Naive B cell (primary cell): Measurements from ENCODE around the gene GGT6. TPM values are rescaled to one million over a fixed set of nuclear protein-coding genes. Genes with fewer than 3 reads are reported as not detected.
"Not testable (repeated sequence)": the region's sequence is repeated elsewhere in the genome, so short reads cannot be mapped to it uniquely, and the experiment has no call there.

Experiments
- ATAC-seq, 2 donors: fragments of 150-1000 bp; cut with Tn5 transposase; 2 replicates each; pipeline ENCODE4 v1.10.0; 2021; ENCODE audit warnings: low read depth in 2 of 2, mild to moderate bottlenecking in 2 of 2, moderate library complexity in 2 of 2
- DNase-seq: peaks from one replicate; pipeline ENCODE4 v3.0.0; 2022
- H3K27ac Mint-ChIP-seq, 6 donors: one replicate each; pipeline ENCODE4 v1.8.0; 2020 to 2022; ENCODE audit warnings: mild to moderate bottlenecking in 6 of 6, mixed read lengths in 6 of 6, moderate library complexity in 5 of 6, inconsistent platforms in 2 of 6
- H3K27me3 Mint-ChIP-seq, 3 donors: one replicate each; pipeline ENCODE4 v1.8.0; 2021 to 2022; ENCODE audit warnings: mixed read lengths in 3 of 3, mild to moderate bottlenecking in 1 of 3
- H3K36me3 Mint-ChIP-seq, 2 donors: one replicate each; pipeline ENCODE4 v1.8.0; 2020 to 2022; ENCODE audit warnings: mixed read lengths in 2 of 2, inconsistent platforms in 1 of 2, mild to moderate bottlenecking in 1 of 2
- H3K4me1 Mint-ChIP-seq, 3 donors: one replicate each; pipeline ENCODE4 v1.8.0; 2020 to 2022; ENCODE audit warnings: mixed read lengths in 3 of 3, inconsistent platforms in 1 of 3, mild to moderate bottlenecking in 1 of 3, moderate library complexity in 1 of 3
- H3K4me3 Mint-ChIP-seq, 8 donors: one replicate each; pipeline ENCODE4 v1.8.0; 2020 to 2022; ENCODE audit warnings: mild to moderate bottlenecking in 8 of 8, mixed read lengths in 8 of 8, moderate library complexity in 8 of 8, inconsistent platforms in 2 of 8
- H3K9me3 Mint-ChIP-seq, 7 donors: one replicate each; pipeline ENCODE4 v1.8.0; 2020 to 2022; ENCODE audit warnings: mixed read lengths in 7 of 7, mild to moderate bottlenecking in 5 of 7, inconsistent platforms in 2 of 7, moderate library complexity in 1 of 7
- polyA plus RNA-seq, 6 donors: library from polyadenylated mRNA; unstranded; fragments of 300-500 nt; fragmentation: Illumina TruSeq; gene quantifications; one replicate each; pipeline ENCODE4 v1.2.3, GENCODE V29; 2021; ENCODE audit warnings: low read depth in 6 of 6

The GGT6 gene
- polyA plus RNA-seq, 6 donors from 2014 or later: not detected

DNA sequence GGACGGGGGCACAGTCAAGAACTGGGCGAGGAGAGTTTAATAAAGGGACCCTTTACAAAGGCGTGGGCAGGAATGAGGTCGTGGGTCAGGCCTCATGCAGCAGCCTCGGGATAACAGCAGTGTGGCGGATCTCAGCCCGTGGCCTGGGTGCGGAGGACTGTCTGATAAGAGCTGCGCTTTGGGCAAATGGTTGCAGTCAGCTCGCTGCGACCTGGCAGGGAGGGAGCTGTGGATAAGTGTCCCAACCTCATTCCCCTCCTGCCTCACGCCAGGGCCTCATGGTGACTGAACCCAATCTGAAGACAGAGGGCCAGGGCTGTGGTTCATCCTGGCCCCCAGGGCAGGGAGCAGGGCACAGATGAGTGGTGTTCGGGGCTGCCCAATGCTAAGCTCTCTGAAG lies 37.6 kb upstream of the GGT6 start:
- no peaks in the 10 kb centered on the region for H3K9me3 Mint-ChIP-seq

GRCh38 chr17:4596636-4597380 lies 36.4 kb upstream of the GGT6 start:
- Mint-ChIP-seq H3K4me3 (no peak overlapping the region), H3K9me3 (no peaks in the 10 kb centered on the region), H3K27me3 (peaks cover 5 to 54% (median 48%) of the 10 kb centered on the region in 3 donors), H3K36me3 (no peaks in the 10 kb centered on the region), H3K4me1 (peaks cover 4 to 6% (median 6%) of the 10 kb centered on the region in 3 donors), H3K27ac (no peak overlapping the region)
- no peak for DNase-seq
- ATAC-seq: no peak

More for the DNA sequence above, 37.6 kb upstream of the GGT6 start:
- Mint-ChIP-seq H3K27me3 (peaks cover under 1 to 45% (median 39%) of the 10 kb centered on the region in 3 donors), H3K27ac (no peak overlapping the region), H3K4me1 (peaks cover 4 to 6% (median 6%) of the 10 kb centered on the region in 3 donors), H3K4me3 (no peak overlapping the region), H3K36me3 (no peaks in the 10 kb centered on the region)
- no peak for ATAC-seq
- DNase-seq: no peak

DNA sequence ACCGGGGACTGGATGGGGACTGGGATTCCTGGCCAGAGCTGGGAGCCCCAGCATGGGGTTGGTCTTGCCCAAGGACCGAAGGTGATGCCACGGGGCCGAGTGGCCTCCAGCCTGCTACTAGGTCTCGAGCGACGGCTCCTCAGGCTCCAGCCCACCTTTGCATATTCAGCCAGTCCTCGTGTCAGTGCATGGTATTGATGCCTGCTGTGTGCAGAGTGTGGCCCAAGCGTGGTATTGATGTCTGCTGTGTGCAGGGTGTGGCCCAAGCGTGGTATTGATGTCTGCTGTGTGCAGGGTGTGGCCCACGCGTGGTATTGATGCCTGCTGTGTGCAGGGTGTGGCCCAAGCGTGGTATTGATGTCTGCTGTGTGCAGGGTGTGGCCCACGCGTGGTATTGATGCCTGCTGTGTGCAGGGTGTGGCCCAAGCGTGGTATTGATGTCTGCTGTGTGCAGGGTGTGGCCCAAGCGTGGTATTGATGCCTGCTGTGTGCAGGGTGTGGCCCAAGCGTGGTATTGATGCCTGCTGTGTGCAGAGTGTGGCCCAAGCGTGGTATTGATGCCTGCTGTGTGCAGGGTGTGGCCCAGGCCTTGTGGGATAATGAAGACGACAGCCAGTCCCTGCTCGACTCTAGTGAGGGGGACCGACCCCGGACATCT lies 35.4 kb upstream of the GGT6 start:
- DNase-seq, H3K9me3 Mint-ChIP-seq: not testable (repeated sequence)
- H3K27me3 Mint-ChIP-seq: peaks cover 5 to 58% (median 50%) of the 10 kb centered on the region in 3 donors

GRCh38 chr17:4594931-4595684 lies 34.7 kb upstream of the GGT6 start:
- Mint-ChIP-seq H3K27me3 (peaks cover 5 to 62% (median 56%) of the 10 kb centered on the region in 3 donors), H3K27ac (no peak overlapping the region), H3K9me3 (no peaks in the 10 kb centered on the region), H3K4me3 (peak overlapping the region in 1 of 8 donors; percentile 55), H3K4me1 (peaks cover 4 to 6% (median 6%) of the 10 kb centered on the region in 3 donors), H3K36me3 (no peaks in the 10 kb centered on the region)
- ATAC-seq: peak; percentile 59 to 67
- no peak for DNase-seq

More for the DNA sequence above, 35.4 kb upstream of the GGT6 start:
- H3K27ac Mint-ChIP-seq, H3K36me3 Mint-ChIP-seq, ATAC-seq, H3K4me3 Mint-ChIP-seq, H3K4me1 Mint-ChIP-seq: not testable (repeated sequence)

DNA sequence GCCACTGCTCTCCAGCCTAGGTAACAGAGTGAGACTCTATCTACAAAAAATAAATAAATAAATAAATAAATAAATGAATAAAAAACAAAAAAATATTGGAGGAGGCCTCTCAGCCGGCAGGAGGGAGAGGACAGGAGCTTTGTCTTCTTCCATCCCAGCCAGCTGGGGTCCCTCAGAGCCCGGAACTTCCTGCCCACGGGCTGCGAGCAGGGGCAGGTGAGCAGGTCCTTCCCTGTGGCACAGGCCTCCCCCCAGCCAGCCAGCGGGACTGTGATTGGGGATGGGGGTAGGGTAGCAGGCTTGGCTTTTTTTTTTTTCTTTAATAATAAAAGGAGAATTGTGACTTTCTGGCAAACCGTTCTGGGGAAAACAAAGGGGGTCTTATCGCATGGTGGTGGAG lies 34.0 kb upstream of the GGT6 start:
- H3K27ac Mint-ChIP-seq: no peak overlapping the region
- H3K9me3 Mint-ChIP-seq: no peaks in the 10 kb centered on the region
- ATAC-seq: no peak
- no peaks in the 10 kb centered on the region for H3K36me3 Mint-ChIP-seq
- DNase-seq: no peak
- H3K4me1 Mint-ChIP-seq: peaks cover 4 to 6% (median 6%) of the 10 kb centered on the region in 3 donors
- H3K27me3 Mint-ChIP-seq: peaks cover 5 to 61% (median 53%) of the 10 kb centered on the region in 3 donors
- H3K4me3 Mint-ChIP-seq: peak overlapping the region in 1 of 8 donors; percentile 35

GRCh38 chr17:4593021-4593421 lies 32.6 kb upstream of the GGT6 start:
- Mint-ChIP-seq H3K4me3 (no peak overlapping the region), H3K4me1 (peaks cover 4 to 6% (median 6%) of the 10 kb centered on the region in 3 donors), H3K9me3 (no peaks in the 10 kb centered on the region), H3K36me3 (no peaks in the 10 kb centered on the region), H3K27ac (no peak overlapping the region), H3K27me3 (peaks cover 5 to 67% (median 47%) of the 10 kb centered on the region in 3 donors)
- DNase-seq (no peak), ATAC-seq (no peak)

GRCh38 chr17:4592240-4593005 lies 32.0 kb upstream of the GGT6 start:
- Mint-ChIP-seq H3K27me3 (peaks cover 5 to 66% (median 41%) of the 10 kb centered on the region in 3 donors), H3K27ac (peak overlapping the region in 1 of 6 donors; percentile 56), H3K36me3 (no peaks in the 10 kb centered on the region), H3K4me1 (peaks cover 4 to 6% (median 6%) of the 10 kb centered on the region in 3 donors), H3K9me3 (no peaks in the 10 kb centered on the region), H3K4me3 (no peak overlapping the region)
- ATAC-seq (no peak), DNase-seq (no peak)

- ATAC-seq (no peak), DNase-seq (no peak)
- H3K4me1 Mint-ChIP-seq: peaks cover 4 to 6% (median 6%) of the 10 kb centered on the region in 3 donors
- peaks cover 5 to 67% (median 43%) of the 10 kb centered on the region in 3 donors for H3K27me3 Mint-ChIP-seq
- H3K9me3 Mint-ChIP-seq: no peaks in the 10 kb centered on the region
- no peak overlapping the region for H3K4me3 Mint-ChIP-seq
- no peak overlapping the region for H3K27ac Mint-ChIP-seq
- no peaks in the 10 kb centered on the region for H3K36me3 Mint-ChIP-seq
Measured at GRCh38 chr17:4591529-4591928, 31.2 kb upstream of the GGT6 start.

DNA sequence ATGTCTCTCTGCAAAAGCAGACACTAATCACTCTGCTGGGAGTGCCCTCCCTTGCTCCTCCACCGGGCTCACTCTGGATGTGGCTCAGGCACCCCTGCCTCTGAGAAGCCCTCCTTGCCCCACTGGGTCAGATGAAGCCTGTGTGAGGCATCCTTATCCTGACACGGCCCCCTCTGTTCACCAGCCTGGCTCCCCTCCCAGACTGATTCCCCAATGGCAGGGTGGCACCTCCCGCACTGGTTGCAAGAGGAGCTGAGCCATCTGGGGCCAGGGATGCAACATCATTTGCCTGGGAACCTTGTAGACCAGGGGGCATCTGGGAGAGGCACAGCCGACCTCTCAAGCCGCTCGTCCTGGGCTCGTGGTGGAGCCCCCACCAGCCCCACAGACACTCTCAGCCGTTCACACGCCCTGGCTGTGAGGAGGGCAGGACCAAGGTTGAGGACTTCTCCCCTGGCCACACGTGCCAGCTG lies 30.6 kb upstream of the GGT6 start:
- H3K36me3 Mint-ChIP-seq: no peaks in the 10 kb centered on the region
- no peak overlapping the region for H3K27ac Mint-ChIP-seq
- no peak overlapping the region for H3K4me3 Mint-ChIP-seq
- no peaks in the 10 kb centered on the region for H3K9me3 Mint-ChIP-seq
- H3K4me1 Mint-ChIP-seq: peaks cover 4 to 6% (median 6%) of the 10 kb centered on the region in 3 donors
- H3K27me3 Mint-ChIP-seq: peaks cover 10 to 72% (median 48%) of the 10 kb centered on the region in 3 donors
- DNase-seq (no peak), ATAC-seq (no peak)

GRCh38 chr17:4590042-4590441 lies 29.7 kb upstream of the GGT6 start:
- H3K27ac Mint-ChIP-seq, H3K4me1 Mint-ChIP-seq, ATAC-seq, H3K4me3 Mint-ChIP-seq, H3K9me3 Mint-ChIP-seq, DNase-seq, H3K36me3 Mint-ChIP-seq: not testable (repeated sequence)
- peaks cover 11 to 76% (median 51%) of the 10 kb centered on the region in 3 donors for H3K27me3 Mint-ChIP-seq

DNA sequence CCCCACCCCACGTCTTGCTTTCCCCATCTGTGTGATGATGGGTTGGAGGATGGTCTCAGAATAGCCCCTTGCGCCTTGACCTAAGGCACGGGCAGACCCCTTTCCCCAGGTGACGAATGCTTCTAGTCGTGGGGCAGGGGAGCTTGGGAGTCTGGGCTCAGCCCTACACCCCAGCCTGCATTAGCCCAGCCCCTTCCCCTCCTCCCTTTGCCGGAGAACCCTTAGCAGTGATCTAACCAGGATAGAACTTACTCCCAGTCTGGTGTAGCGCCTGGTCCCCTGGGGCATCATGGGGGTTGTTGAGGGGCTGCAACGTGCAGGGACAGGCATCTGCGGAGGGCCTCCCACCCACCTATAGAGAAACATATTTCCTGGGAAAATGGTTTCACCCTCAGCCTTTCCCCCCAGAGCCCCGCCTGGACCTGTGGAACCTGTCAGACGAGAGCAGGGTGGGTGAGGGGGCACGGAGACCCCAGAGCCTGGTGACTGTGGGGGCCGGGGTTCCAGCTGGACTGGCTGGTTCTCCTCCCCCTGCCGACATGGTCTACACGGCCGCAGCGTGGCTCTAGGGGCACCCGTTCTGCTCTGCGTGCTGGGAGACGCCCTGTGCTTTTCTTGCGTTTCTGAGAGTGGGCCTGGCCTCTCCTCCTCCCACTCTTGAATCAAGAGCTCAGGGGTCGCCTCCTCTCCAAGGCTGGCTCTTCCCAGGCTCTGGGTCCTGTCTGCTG lies 28.7 kb upstream of the GGT6 start:
- H3K4me3 Mint-ChIP-seq: no peak overlapping the region
- H3K9me3 Mint-ChIP-seq: no peaks in the 10 kb centered on the region
- peaks cover 0 to under 1% (median 0%) of the 10 kb centered on the region in 3 donors for H3K4me1 Mint-ChIP-seq
- ATAC-seq: no peak
- DNase-seq: no peak
- no peaks in the 10 kb centered on the region for H3K36me3 Mint-ChIP-seq
- no peak overlapping the region for H3K27ac Mint-ChIP-seq
- peaks cover 11 to 75% (median 50%) of the 10 kb centered on the region in 3 donors for H3K27me3 Mint-ChIP-seq

DNA sequence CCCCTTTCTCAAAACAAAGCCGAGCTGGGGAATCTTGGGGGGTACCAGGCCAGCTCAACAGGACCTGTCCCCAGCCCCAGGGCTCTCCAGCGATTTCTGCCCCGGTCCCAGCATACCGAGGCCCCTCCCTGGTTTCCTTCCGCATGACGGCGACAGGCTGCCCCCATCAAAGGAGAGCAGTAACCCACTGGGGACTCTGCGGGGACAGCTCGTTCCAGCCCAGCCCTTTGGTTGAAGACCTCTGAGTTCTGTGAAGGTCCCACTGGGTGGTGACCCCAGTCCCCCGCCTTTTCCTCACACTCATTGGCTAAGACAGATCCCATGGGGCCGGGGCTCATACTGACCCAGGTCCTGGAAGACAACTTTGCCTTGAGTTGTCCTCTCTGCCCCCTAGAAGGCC lies 28.0 kb upstream of the GGT6 start:
- DNase-seq: no peak
- Mint-ChIP-seq H3K4me3 (no peak overlapping the region), H3K27me3 (peaks cover 11 to 75% (median 50%) of the 10 kb centered on the region in 3 donors), H3K9me3 (no peaks in the 10 kb centered on the region), H3K36me3 (no peaks in the 10 kb centered on the region), H3K4me1 (peaks cover 6 to 7% (median 6%) of the 10 kb centered on the region in 3 donors), H3K27ac (no peak overlapping the region)
- no peak for ATAC-seq
